ENCODE measurements around the gene KLHL17.

GRCh38 chr1:921011-921837, 39.2 kb upstream of the KLHL17 start:
- TF ChIP-seq EZH2phosphoT487 (IDR thresholded peaks at IDR 0.05; ENCODE audit: insufficient read depth, low read depth) (no peak), EZH2 (IDR thresholded peaks at IDR 0.05; ENCODE audit: insufficient read depth, poor library complexity, severe bottlenecking) (no peak)

Measured in GM23248 (cell line).